ENCODE measurements around the gene SLC2A9.

DNA sequence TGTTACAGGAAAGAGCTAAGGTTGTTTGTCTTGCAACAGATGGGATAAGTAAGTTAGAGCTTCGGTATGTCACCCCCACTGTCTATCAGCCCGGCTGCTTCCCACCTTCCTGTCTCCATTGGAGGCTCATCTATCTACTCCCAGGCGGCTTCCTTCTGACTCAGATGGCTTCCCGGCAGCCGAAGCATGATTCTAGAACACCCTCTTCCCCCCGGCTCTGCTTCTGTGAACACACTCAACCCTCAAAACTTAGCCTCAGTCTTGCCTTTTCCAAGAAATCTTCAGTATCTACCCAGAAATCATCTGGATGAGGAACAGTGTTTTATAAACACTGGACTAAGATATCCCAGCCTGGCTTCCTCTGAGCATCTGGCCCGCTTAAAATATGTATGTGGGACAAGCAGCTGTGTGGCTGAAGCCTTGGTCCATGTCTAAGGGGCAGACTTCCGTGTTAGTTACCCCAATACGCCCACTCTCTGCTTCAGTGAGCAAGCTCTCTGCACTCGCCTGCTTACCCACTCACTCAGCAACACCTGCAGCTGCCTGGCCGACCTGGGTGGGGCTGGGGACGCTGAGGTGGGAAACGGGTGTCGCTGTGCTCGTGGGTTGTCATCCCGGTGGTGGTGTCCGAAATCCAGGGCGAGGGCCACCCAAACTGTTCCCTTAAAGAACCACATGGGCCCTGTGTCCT lies 12.0 kb upstream of the SLC2A9 start:
- TF ChIP-seq, protein P1, sequence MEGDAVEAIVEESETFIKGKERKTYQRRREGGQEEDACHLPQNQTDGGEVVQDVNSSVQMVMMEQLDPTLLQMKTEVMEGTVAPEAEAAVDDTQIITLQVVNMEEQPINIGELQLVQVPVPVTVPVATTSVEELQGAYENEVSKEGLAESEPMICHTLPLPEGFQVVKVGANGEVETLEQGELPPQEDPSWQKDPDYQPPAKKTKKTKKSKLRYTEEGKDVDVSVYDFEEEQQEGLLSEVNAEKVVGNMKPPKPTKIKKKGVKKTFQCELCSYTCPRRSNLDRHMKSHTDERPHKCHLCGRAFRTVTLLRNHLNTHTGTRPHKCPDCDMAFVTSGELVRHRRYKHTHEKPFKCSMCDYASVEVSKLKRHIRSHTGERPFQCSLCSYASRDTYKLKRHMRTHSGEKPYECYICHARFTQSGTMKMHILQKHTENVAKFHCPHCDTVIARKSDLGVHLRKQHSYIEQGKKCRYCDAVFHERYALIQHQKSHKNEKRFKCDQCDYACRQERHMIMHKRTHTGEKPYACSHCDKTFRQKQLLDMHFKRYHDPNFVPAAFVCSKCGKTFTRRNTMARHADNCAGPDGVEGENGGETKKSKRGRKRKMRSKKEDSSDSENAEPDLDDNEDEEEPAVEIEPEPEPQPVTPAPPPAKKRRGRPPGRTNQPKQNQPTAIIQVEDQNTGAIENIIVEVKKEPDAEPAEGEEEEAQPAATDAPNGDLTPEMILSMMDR (conservative IDR thresholded peaks at IDR 0.05 in 1 of 2, IDR thresholded peaks at IDR 0.05 in 1 of 2; ENCODE audit: low read depth in 1 of 2, low read length in 2 of 2) = no peak
- no peak for TF ChIP-seq EZH2 (IDR thresholded peaks at IDR 0.05; ENCODE audit: low read length, missing control alignments)
